Mammary epithelial cell (primary cell): ENCODE results near the gene ELK4.

Experiments used
- CTCF ChIP-seq, 2 donors: IDR thresholded peaks in 1 of 2; conservative IDR thresholded peaks in 1 of 2; 2 replicates each; pipeline ENCODE4 v1.5.1; 2011 to 2012; ENCODE audit warnings: inconsistent platforms in 2 of 2, low read length in 2 of 2, mild to moderate bottlenecking in 2 of 2, control low read depth in 1 of 2, low read depth in 1 of 2; ENCODE audit not compliant: insufficient read depth in 1 of 2; ENCODE audit errors: extremely low read depth in 1 of 2
- EZH2 ChIP-seq: IDR thresholded peaks from 2 replicates; pipeline ENCODE4 v1.6.1; 2012; ENCODE audit warnings: low read length, inconsistent platforms, borderline replicate concordance

GRCh38 chr1:205577874-205578658, 53.7 kb downstream of the ELK4 start:
- TF ChIP-seq CTCF (conservative IDR thresholded peaks at IDR 0.05 in 1 of 2, IDR thresholded peaks at IDR 0.05 in 1 of 2; ENCODE audit: extremely low read depth in 1 of 2, insufficient read depth in 1 of 2, low read depth in 1 of 2, low read length in 2 of 2) (no peak), EZH2 (no peak)
